Bronchial epithelial cell (primary cell): ENCODE measurements around the gene CCDC8. TPM values are rescaled to one million over a fixed set of nuclear protein-coding genes. Genes with fewer than 3 reads are reported as not detected.

Experiments
- DNase-seq: peaks from one replicate; pipeline ENCODE4 v3.0.0-alpha.2; 2010; ENCODE audit warnings: low read depth
- FAIRE-seq: peaks from 2 replicates; lab custom pipeline; 2011; peaks lifted over from hg19 to GRCh38; lab: Jason Lieb, UNC
- H3K27me3 ChIP-seq: 2 replicates; pipeline ENCODE4 v1.5.1; 2011; ENCODE audit warnings: low read length; ENCODE audit not compliant: control insufficient read depth, insufficient read depth
- H3K36me3 ChIP-seq: 2 replicates; pipeline ENCODE4 v1.5.1; 2011; ENCODE audit warnings: low read length; ENCODE audit not compliant: control insufficient read depth, insufficient read depth
- H3K4me3 ChIP-seq: 2 replicates; pipeline ENCODE4 v1.5.1; 2011; ENCODE audit warnings: mild to moderate bottlenecking, low read depth, low read length, control low read depth
- total RNA-seq: library from RNA; depleted of rRNA; stranded (reverse); fragments of >200 nt; gene quantifications from 2 replicates; pipeline ENCODE4 v1.2.1, GENCODE V29; 2014
- TF ChIP-seq, protein P1 (sequence below): IDR thresholded peaks from 2 replicates; pipeline ENCODE4 v1.5.1; 2011; ENCODE audit warnings: mild to moderate bottlenecking, moderate library complexity, low read length, control low read depth, inconsistent platforms; ENCODE audit not compliant: insufficient read depth, severe bottlenecking

Gene CCDC8
- total RNA-seq, 1 donor from 2014 or later, result 10.3 TPM

DNA sequence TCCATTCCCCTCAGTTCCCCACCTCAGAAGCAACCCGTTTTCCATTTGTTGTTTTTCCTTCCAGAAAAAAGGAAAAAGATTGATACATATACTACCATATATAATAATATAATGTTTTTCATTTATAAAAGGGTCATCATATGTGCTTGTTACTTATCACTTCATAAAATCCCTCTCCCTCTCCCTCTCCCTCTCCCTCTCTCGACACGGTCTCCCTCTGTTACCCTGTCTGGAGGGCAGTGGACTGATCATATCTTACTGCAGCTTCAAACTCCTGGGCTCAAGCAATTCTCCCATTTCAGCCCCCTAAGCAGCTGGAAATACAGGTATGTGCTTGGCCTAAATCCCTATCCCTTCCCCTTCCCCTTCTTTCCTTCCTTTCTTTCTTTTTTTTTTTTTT, 40.9 kb upstream of the CCDC8 start:
- no peak for FAIRE-seq
- H3K27me3 ChIP-seq, result no peaks in the 10 kb centered on the region
- H3K36me3 ChIP-seq, result no peaks in the 10 kb centered on the region
- TF ChIP-seq, protein P1, sequence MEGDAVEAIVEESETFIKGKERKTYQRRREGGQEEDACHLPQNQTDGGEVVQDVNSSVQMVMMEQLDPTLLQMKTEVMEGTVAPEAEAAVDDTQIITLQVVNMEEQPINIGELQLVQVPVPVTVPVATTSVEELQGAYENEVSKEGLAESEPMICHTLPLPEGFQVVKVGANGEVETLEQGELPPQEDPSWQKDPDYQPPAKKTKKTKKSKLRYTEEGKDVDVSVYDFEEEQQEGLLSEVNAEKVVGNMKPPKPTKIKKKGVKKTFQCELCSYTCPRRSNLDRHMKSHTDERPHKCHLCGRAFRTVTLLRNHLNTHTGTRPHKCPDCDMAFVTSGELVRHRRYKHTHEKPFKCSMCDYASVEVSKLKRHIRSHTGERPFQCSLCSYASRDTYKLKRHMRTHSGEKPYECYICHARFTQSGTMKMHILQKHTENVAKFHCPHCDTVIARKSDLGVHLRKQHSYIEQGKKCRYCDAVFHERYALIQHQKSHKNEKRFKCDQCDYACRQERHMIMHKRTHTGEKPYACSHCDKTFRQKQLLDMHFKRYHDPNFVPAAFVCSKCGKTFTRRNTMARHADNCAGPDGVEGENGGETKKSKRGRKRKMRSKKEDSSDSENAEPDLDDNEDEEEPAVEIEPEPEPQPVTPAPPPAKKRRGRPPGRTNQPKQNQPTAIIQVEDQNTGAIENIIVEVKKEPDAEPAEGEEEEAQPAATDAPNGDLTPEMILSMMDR, result no peak
- DNase-seq, result no peak
- H3K4me3 ChIP-seq, result no peak overlapping the region

DNA sequence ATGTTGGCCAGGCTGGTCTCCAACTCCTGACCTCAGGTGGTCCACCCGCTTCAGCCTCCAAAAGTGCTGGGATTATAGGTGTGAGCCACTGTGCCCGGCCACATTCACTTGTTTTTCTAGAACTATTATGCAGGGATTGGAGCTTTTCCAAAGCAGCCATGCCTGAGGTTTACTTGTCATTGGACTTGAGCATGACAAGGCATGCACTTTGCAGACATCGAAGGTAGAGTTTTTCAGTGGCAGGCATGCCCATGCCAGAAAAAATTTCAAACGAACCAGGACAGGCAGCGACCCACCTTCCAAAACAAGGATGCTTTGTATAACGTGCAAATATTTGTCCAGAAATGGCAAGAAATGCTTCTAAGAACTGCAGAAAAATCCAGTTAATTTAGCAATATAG, 40.3 kb upstream of the CCDC8 start:
- TF ChIP-seq, protein P1, result no peak
- Histone ChIP-seq H3K27me3 (no peaks in the 10 kb centered on the region), H3K36me3 (no peaks in the 10 kb centered on the region), H3K4me3 (no peak overlapping the region)
- DNase-seq (peak; percentile 92), FAIRE-seq (peak; percentile 13)

DNA sequence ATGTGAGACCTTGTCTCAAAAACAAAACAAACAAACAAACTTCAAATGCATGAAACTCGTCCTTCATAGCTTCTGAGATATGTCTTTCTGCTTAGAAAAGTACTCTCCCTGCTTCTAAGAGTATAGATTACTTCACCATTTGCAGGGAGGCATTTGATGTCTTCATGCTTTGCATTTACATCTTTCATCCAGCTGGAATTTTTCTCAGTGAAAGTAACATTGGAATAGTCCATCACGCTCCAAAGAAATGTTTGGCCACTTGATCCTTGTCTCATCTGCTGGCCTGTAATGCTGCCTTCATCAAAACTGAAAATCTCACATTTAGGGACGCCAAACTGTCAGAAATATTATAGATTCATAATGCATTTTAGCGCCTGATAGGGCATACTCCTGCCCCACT, 38.8 kb upstream of the CCDC8 start:
- TF ChIP-seq, protein P1, result no peak
- no peak overlapping the region for H3K4me3 ChIP-seq
- no peak for DNase-seq
- H3K36me3 ChIP-seq, result no peaks in the 10 kb centered on the region
- FAIRE-seq, result no peak
- H3K27me3 ChIP-seq, result no peaks in the 10 kb centered on the region

- DNase-seq (peak; percentile 72), FAIRE-seq (no peak)
- Histone ChIP-seq H3K27me3 (no peaks in the 10 kb centered on the region), H3K4me3 (no peak overlapping the region), H3K36me3 (no peaks in the 10 kb centered on the region)
- TF ChIP-seq, protein P1, result no peak
Observed at GRCh38 chr19:46451352-46451751, 38.0 kb upstream of the CCDC8 start.

- H3K4me3 ChIP-seq, result no peak overlapping the region
- TF ChIP-seq, protein P1, result no peak
Observed at GRCh38 chr19:46450737-46451136, 37.4 kb upstream of the CCDC8 start.

DNA sequence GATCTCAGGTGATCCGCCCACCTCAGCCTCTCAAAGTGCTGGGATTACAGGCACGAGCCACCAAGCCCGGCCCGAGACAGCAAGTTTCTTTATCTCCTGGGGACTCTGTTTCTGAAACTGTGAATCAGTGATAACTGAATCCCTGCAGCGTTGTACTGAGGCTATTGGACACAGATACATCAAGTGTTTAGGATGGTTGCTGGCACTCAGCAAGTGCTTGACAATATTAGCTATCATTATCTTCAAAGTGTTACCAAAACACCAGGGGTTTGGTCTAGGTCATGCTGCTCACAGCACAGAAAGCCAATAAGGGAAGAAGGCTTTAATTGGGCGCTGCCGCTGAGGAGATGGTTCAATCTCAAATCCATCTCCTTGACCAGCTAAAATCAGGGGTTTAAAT, 35.9 kb upstream of the CCDC8 start:
- no peak for FAIRE-seq
- no peak overlapping the region for H3K4me3 ChIP-seq
- TF ChIP-seq, protein P1, result no peak
- DNase-seq, result no peak
- no peaks in the 10 kb centered on the region for H3K36me3 ChIP-seq
- no peaks in the 10 kb centered on the region for H3K27me3 ChIP-seq

More at GRCh38 chr19:46450737-46451136, 37.4 kb upstream of the CCDC8 start:
- no peaks in the 10 kb centered on the region for H3K27me3 ChIP-seq
- no peaks in the 10 kb centered on the region for H3K36me3 ChIP-seq
- DNase-seq (no peak), FAIRE-seq (no peak)
